GM18873 (cell line): ENCODE results near the gene MSH5.

ENCODE experiments used
- ATAC-seq: cut with Tn5 transposase; IDR thresholded peaks from one replicate; pipeline ENCODE4 v1.9.1; 2021; ENCODE audit warnings: mild to moderate bottlenecking, moderate library complexity, moderate number of reproducible peaks; ENCODE audit not compliant: unreplicated experiment, low FRiP score

The MSH5 gene

DNA sequence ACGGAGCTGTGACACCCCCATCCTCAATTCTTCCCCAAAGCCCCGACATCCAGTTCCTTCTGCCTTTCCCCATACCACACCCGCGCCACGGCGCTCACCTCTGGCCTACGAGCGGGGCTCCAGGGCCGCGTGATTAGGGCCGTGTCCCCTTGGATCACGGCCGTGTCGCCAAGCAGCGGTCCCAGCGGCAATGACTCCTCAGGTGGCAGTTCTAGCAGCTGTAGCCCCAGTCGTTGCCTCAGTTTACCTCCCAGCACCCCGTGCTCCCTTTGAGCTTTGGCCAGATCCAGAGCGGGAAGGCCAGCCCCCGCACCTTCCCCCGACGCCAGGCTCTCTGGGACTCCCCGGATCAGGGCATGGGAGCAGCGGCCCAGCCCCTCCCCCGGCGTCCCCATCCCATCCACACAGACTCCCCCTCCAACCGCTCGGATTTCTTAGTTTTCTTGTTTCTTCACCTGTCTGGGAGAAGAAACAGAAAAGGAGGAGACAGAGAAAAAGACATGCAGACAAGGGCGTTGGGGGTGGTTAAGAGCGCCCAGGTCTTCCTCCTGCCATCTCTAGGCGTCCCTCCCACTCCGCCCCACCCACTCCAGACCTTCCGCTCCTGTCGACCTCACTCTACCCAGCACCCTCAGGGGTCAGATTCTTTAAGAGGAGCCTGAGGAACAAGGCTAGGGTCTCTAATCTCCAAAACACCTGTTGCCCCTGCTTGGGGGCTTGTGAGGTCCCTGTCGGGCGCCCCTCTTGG, 10.9 kb upstream of the MSH5 start, which contains the start of gene DDAH2:
DDAH2 (minus strand) TSS at position 533 of the 748 bp plus-strand sequence; CDS start at position 395, 138 bp downstream.
- ATAC-seq, result no peak

DNA sequence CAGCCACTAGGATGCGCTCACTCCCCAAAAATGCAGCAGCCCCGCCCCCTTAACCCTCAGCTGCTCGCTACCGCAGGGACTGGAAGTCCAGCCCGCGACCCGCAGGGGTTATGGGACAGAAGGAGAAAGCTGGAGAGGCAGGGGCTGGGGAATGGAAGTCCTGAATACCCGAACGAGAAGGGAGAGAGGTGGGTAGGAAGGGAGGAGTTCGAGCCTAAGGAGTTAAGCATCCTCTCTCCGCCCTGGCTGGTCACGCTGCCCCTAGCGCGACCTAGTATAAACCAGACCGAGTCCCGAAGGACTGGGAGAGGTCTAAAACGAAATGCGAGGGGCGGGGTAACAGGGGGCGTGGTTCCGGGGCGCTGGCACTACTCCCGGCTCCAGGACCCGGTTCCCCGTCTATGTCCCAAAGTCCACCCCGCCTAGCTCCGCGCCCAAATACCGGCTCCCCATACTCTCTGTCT, 10.3 kb upstream of the MSH5 start:
- ATAC-seq, result no peak

- no peak for ATAC-seq
Measured at GRCh38 chr6:31729979-31730630, 9.7 kb upstream of the MSH5 start.

DNA sequence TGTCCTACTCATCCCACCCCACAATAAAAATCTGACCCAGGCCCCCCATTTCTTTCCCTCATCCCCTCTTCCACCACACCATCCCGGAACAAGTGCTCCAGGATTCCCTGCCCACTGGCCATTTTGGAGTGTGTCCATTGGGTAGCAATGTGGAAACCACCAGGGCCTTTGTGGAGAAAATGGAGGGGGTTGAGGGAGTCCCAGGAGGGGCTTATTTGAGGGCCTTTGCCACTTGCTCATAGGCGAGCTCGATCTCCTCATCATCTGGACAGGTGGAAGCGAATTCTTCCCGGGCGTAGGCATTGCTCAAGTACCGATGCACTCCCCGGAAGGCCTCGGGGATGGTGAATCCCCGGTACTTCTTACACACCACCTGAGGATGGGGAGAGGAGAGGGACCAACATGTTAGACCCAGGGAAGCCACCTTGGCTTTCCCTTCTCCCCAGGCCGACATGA, 9.1 kb upstream of the MSH5 start:
- ATAC-seq, result no peak

- no peak for ATAC-seq
Measured at GRCh38 chr6:31732029-31732428, 7.8 kb upstream of the MSH5 start.

DNA sequence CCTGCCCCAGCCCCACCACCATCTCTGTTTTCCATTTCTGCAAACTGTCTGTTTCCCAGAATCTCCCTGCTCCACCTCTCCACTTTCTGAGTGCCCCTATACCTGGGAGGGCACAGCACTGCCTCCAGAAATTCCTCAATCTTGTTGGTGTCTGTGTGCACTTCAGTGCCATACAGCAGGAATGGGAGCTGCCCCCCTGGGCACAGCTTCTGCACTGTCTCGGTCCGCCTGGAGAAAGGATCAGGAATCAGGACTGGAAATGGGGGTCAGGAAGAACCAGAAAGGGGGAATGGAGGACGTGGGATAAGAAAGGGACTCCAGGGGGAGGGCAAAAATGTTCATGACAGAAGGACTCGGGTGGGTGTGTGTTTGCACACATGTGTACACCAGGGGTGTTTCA, 6.1 kb upstream of the MSH5 start:
- ATAC-seq, result no peak

GRCh38 chr6:31734247-31734820, 5.5 kb upstream of the MSH5 start:
- ATAC-seq, result no peak

- ATAC-seq, result no peak
Measured at GRCh38 chr6:31734821-31735406, 4.9 kb upstream of the MSH5 start.

DNA sequence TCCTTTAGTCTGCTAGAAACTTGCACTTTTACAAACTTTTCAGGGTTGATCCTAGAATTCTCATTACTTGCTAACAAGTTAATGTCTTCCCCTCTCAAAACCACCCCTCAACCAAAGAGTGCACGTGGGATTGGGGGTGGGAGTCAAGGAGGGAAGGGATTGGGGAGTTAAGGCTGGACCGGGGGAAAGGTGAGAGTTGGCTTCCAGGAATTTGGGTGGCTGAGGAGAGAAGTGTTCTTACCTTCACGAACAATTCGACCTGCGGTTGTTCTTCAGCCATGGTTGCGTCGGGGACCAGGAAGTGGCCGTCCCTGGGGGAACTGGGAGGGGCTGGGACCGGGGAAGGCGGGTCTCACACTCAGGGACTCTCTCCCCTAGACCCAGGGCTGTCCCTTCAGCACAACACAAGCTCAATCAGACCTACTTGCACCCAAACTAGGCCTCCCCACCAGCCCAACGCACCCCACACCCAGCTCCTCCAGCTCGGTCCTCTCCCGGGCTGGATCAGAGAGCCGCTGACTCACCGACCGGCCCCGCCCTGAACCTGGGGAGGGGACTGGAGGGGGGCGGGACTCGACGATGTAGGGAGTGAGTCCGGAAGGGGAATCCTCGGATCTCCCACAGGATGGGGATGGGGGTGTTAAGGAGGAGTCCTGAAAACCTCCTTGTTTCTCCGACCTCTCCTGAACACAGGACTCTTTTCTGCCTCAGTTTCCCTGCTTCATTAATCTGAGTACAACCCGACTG, 3.6 kb upstream of the MSH5 start, which contains the start of gene CLIC1:
CLIC1 (minus strand) TSS at position 510 of the 747 bp plus-strand sequence; CDS start at position 280, 230 bp downstream.
- ATAC-seq, result no peak

GRCh38 chr6:31736768-31737314, 3.0 kb upstream of the MSH5 start:
- no peak for ATAC-seq

DNA sequence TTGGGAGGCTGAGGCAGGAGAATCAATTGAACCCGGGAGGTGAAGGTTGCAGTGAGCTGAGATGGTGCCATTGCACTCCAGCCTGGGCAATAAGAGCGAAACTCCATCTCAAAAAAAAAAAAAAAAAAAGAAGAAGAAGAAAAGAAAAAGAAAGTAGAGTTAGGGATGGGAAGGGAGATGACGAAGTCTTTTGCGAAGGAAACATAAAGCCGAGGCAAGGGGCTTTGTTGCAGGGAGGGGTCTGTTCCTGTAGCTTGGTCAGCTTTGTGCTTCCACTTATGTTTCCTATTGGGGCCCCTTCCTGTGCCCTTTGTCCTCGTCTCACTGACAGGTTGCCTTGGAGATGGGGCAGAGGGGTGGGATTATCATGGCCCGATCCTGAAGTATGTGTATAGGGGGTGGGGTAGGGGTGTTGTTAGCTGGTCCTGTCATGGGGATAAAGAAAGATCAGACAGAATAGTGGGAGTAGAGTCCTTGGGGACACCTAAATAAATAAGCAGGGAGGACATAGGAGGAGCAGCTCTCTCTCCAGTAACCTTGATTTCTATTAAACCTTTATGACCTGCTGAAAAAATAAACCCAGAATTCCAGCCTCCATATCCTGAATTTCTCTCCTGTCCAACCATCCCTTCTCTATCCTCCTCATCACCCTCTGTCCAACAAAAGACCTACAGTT, 2.4 kb upstream of the MSH5 start:
- no peak for ATAC-seq

GRCh38 chr6:31737991-31738979, 1.5 kb upstream of the MSH5 start:
- no peak for ATAC-seq

GRCh38 chr6:31740397-31741223, 805 bp downstream of the MSH5 start:
- no peak for ATAC-seq

GRCh38 chr6:31741815-31742214, 2.0 kb downstream of the MSH5 start:
- ATAC-seq, result no peak

GRCh38 chr6:31742894-31743293, 3.1 kb downstream of the MSH5 start:
- no peak for ATAC-seq

DNA sequence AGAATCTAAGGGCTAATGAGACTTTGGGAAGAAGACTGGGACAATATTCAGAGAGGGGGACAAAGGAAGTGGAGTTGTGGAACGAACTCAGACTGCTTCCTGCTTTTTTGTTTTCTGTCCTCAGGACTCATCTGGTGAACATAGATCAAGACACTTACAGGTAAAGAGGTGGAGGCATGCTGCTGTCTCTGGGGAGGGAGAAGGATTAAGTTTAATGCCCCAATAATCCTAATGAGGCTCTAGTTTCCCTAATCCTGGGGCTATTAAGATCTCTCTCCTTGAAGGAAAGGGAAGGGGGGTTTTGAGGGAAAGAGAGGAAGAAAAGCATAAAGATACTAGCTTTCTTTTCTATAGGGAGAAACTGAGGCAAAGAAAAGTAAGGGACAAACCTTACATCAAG, 4.6 kb downstream of the MSH5 start:
- no peak for ATAC-seq

DNA sequence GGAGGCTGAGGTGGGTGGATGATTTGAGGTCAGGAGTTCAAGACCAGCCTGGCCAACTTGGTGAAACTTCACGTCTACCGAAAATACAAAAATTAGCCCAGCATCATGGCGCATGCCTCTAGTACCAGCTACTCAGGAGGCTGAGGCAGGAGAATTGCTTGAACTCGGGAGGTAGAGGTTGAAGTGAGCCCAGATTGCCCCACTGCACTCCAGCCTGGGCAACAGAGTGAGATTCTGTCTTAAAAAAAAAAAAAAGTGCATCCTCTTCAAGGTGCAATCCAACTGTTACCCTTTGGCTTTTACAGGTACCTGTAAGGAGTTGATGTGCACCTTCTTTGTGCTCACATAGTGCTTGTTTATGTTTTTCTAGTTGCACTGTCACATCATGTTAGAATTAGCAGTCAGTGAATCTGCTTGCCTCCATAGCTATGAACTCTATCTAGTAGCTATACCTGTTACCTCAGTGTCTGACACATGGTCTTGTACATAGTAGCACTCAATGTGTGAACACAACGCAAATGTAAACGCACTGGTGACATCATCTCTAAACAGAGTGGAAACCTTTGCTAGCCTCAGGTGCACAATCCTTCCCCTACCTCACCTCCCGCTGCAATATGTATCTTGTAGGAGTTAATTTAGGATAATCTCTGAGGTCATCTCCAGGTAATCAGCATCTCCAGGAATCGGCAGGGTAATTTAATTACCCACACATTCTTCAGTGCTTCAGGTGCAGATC, 9.7 kb downstream of the MSH5 start:
- no peak for ATAC-seq
